Measurements from ENCODE around the gene OR52E5.

The OR52E5 gene

DNA sequence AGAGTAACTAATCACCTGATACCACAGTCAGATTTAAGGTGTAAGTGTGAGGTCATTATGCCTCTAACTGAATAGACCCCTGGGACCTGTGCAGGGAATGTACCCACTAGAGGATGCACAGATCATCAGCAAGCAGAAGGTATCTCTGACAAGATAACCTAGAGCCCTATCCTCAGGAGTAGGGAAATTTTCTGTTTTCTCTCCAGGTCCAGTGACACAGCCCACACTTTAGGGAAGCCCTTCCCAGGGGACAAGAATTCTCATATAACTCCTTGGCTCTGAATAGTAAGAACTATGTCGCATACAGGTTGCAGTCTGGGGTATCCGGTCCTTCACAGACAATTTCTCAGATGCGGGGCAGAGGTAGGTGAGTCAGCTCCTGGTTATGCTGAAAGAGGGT lies at the start of gene OR52E5:
TSS of gene OR52E5 (plus strand) at position 301 of the 400 bp plus-strand sequence. CDS start 7,569 bp downstream, outside the sequence.
- no peak for DNase-seq (ENCODE audit: low read depth in 2 of 2, low spot score in 1 of 2)

DNA sequence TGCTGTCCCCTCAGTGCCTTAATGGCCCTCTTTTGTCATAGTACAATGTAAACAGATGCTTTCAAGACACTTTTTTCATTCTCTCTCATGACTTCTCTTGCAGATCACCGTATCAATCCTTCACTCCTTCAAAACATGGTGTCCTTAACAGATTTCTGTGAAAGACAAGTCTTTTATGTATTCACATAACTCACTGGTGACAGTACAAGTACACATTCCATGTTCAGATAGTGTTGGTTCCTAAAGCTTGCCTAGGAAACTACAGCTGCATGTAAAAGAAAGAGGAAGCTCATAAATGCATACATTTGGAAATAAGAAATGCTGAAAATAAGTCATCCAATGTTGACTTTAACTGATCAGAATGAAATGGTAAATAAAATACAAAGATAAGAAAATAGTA lies 46.3 kb upstream of the OR52E5 start:
- no peak for DNase-seq (ENCODE audit: low read depth in 2 of 2, low spot score in 1 of 2)

DNA sequence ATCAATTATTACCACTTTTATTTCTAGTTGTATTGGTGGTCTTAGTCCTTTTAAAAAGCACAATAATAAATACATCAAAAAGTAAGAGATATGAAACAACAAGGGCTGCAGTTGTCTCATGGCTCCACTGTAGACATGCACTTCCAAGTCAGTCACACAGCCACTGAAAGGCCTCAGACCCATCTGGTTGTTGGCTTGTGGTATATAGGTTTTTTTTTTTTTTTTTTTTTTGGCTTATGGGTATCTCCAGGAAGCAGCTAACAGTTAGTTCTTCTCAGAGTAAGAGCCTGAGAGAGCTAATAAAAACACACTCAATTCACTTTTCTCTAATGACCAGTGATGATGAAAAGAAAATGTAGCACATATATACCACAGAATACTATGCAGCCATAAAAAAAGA lies 45.3 kb upstream of the OR52E5 start:
- DNase-seq (ENCODE audit: low read depth in 2 of 2, low spot score in 1 of 2), result no peak

DNA sequence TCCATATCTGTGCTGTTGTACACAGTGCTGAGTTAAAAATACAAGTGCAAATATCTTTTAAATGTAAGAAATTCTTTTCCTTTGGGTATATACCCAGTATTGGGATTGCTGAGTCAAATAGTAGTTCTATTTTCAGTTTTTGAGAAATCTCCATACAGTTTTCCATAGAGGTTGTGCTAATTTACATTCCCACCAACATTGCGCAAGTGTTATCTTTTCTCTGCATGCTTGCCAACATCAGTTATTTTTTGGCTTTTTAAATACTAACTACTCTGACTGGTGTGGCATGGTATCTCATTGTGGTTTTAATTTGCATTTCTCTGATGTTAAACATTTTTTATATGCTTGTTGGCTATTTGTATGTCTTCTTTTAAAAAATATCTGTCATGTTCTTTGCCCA lies 42.0 kb upstream of the OR52E5 start:
- DNase-seq (ENCODE audit: low read depth in 2 of 2, low spot score in 1 of 2), result no peak

DNA sequence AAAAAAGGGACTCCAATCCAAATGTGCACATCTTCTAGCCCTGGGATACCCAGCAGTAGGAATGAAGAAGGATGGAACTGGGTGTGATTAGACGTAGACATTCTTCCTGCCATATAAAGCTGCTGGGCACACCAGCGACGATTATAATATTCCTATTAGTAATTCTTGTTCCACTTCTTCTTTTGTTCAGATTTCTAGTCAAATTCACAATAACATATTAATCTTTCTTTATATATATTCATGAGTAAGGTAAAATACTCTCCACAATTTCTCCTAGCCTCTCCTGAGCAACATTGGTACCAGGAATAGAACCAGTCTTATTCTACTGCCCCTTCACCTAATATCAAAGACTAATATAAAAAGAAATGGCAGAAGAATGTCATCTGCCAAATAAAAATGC lies 35.4 kb upstream of the OR52E5 start, which contains the start of gene OR52E8:
TSS of gene OR52E8 (minus strand) at position 101 of the 400 bp plus-strand sequence. CDS start at position 101, 0 bp downstream.
- DNase-seq (ENCODE audit: low read depth in 2 of 2, low spot score in 1 of 2), result no peak

DNA sequence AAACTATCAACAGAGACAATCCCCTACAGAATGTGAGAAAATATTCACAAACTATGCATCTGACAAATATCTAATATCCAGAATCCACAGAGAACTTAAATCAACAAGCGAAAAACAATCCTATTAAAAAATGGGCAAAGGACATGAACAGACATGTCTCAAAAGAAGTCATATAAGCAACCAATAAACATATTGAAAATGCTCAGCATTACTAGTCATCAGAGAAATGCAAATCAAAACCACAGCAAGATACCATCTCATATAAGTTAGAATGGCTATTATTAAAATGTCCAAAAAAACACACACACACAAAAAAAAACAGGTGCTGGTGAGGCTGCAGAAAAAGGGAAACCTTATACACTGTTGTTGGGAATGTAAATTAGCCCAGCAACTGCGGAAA lies 27.2 kb upstream of the OR52E5 start:
- DNase-seq (ENCODE audit: low read depth in 2 of 2, low spot score in 1 of 2), result no peak

DNA sequence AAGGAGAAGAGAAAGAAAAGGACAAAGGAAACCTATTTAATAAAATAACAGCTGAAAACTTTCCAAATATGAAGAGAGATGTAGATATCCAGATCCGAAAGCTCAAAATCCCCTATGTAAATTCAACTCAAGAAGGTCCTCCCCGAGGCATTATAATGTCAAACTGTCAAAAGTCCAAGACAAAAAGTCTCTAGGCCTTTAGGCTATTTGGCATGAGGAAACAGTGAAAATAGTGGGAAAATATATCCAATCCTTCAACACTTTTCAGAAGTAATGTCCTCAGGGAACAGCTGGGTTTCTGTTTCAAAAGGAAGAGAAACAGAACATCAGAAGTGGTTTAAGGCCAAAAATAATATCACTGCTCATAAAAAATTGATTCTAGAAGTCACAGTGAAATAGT lies 14.4 kb upstream of the OR52E5 start:
- DNase-seq (ENCODE audit: low read depth in 2 of 2, low spot score in 1 of 2), result no peak

DNA sequence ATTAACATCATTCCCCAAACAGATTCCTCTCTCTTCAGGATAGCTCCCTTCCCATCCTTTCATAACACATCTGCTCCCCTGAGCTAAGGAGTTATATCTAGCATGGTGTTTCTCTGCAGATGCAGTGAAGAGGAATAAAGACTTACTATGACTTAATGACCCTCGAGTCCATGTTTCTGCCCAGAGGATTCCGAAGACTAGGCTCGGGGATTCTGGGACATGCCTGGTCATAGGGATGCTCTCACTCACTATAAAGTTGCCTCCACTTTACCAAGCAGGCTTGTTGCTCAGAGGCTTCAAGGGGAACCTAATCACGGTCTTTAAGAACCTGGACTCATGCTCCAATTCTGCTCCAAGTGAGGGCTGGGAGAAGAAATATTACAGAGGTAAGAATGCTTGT lies 12.7 kb upstream of the OR52E5 start, which contains the start of gene OR52E4:
TSS of gene OR52E4 (plus strand) at position 301 of the 400 bp plus-strand sequence. CDS start 3,664 bp downstream, outside the sequence.
- no peak for DNase-seq (ENCODE audit: low read depth in 2 of 2, low spot score in 1 of 2)

DNA sequence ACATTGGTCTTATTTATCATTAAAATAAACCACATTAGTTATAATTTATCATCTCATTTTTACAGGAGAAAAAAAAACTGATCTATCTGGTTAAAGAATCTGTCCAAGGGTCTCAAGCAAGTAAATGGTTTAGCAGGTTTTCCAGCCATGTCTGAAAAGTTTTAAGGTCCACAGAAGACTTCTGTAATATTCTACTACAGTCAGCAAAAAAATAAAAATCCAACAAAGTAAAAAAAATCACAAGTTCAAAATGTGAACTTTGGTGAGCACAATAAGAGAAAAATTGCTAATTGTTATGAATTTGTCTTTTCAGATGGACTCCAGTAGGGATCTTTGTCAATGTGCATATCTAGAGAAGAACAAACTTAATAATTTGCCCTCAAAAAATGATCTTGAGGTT lies 11.3 kb upstream of the OR52E5 start:
- no peak for DNase-seq (ENCODE audit: low read depth in 2 of 2, low spot score in 1 of 2)

DNA sequence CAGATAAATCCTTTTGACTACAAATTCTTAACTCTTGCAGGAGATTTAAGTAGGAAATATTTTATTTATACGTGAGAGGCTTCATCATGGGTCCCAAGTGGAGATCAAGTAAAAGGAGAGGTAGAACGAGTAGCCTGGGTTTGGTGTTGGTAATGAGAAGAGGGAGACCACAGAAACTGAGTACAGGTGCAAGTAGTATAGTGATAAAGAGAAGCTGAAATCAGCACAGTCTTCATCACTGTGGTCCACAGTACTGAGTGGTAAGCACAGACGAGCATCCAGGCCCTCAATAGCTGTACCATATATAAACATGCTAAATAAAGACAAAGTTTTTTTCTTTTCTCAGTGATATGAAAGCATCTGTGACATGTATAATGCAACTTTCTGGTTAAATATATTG lies 5.8 kb upstream of the OR52E5 start:
- DNase-seq (ENCODE audit: low read depth in 2 of 2, low spot score in 1 of 2), result no peak

DNA sequence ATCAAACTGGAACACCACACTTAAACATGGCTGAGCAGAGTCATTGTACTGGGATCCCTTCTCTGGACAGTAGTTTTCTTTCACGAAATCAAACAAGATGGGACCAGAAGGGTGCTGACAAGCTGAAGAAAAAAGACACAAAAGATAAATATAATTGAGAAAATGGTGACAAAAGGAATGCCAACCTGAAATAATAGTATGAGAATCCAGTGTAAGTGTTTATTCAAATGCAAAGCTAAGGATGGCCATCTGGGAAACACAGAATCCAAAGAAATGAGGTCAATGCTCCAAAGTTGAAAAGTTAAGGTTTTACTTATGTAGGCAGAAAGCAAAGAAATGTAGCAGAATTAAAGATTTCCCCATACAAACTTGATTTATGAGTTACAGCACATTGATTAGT lies 5.3 kb upstream of the OR52E5 start:
- no peak for DNase-seq (ENCODE audit: low read depth in 2 of 2, low spot score in 1 of 2)

DNA sequence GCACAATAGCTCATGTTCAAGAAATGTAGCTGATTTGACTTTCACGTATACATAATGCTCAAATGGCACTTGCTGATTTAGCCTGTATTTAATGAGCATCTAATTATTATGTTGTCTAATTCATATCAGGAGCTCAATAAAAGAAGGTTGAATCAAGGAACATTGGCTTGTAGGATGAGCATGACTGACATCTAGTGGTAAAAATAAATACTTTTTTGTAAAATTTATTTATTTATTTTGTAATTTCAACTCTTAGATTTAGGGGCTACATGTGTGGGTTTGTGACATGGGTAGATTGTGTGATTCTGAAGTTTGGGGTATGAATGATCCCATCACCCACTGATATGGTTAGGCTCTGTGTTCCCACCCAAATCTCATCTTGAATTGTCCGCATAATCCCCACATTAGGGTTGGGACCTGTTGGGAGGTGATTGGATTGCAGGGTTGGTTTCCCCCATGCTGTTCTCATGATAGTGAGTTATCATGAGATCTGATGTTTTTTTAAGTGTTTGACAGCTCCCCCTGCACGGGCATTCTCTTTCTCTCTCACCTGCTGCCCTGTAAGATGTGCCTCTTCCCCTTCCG lies 1.7 kb upstream of the OR52E5 start:
- DNase-seq (ENCODE audit: low read depth in 2 of 2, low spot score in 1 of 2), result no peak

DNA sequence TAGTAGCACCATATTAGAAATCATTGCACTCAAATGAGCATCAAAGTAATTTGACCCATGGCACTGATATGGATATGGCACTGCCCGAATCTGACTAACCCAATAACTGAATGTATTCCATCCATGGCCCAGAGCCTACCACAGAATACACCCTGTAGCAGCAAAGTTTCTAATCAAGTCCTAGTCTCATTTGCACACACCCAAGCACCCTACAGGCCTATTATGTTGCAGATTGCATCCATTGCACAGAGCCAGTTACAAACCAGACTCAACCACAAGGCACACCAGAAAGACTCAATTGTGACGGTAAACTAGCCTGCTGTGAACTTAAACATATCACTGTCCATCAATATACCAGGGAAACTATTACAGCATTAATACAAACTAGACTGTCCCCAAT lies 6.5 kb downstream of the OR52E5 start:
- DNase-seq (ENCODE audit: low read depth in 2 of 2, low spot score in 1 of 2), result no peak

DNA sequence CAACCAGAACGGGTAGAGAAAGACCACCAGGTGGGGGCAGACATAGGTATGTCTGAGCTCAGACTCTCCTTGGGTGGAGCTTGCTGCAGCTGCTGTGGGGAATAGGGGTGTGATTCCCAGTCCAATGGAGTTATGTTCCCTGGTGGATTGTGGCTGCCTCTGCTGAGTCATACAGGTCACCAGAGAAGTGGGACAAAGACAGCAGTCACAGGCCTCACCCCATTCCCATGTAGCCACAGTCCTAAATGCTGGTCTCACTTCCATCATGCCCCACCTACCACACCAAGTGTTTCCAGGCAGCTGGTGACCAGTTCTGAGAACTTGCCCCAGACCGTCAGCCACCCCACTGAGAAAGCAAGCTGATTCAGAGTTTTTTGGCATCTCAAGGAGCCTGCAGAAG lies 17.5 kb downstream of the OR52E5 start:
- DNase-seq (ENCODE audit: low read depth in 2 of 2, low spot score in 1 of 2), result no peak

DNA sequence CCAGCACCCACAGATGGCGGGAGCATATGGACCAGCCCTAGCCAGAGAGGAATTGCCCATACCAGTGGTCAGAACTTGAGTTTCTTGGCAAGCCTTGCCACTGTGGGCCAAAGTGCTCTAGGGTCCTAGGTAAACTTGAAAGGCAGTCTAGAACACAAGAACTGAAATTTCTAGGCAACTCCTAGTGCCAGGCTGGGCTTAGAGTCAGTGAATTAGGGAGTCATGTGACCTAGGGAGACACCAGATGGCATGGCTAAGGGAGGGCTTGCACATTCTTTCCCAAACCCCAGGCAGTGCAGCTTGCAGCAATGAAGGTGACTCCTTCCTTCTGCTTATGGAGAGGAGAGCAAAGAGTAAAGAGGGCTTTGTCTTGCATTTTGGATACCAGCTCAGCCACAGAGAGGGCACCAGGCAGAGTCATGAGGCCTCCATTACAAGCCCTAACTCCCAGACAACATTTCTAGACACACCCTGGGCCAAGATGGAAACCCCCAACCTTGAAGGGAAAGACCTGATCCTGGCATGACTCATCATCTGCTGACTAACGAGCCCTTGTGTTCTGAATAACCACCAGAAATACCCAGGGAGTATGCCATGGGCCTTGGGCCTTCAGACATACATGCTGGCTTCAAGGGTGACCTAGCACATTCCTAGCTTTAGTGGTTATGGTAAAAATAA lies 29.9 kb downstream of the OR52E5 start:
- DNase-seq (ENCODE audit: low read depth in 2 of 2, low spot score in 1 of 2), result no peak

DNA sequence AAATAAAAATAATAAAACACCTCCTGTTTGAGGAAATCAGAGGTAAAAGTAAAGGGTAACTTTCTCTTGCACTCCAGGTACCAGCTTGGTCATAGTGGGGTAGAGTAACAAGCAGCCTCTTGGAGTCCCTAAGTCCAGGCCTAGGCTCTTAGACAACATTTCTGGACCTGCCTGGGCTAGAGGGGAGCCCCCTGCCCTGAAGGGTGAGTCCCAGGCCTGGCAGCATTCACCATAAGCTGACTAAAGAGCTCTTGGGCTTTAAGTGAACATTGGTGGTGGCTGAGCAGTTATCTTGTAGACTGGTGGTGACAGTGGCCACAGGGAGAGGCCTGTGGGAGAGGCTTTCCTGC lies 30.4 kb downstream of the OR52E5 start:
- no peak for DNase-seq (ENCODE audit: low read depth in 2 of 2, low spot score in 1 of 2)

DNA sequence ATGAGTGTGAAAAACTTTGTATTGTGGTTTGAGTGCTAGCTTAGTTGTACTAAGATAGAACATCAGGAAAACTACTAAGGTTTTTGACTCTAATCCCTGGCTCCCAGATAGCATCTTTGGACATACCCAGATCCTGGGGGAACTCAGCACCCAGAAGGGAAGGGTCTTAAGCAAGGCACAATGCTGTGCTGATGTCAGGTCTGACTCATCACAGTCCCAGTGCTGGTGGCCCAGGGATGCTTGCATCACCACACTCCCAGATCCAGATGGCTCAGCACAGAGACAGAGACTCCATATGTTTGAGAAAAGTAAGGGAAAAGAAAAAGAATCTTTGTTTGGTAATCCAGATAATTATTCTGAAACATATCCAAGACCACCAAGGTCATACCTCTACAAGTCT lies 30.8 kb downstream of the OR52E5 start:
- no peak for DNase-seq (ENCODE audit: low read depth in 2 of 2, low spot score in 1 of 2)

DNA sequence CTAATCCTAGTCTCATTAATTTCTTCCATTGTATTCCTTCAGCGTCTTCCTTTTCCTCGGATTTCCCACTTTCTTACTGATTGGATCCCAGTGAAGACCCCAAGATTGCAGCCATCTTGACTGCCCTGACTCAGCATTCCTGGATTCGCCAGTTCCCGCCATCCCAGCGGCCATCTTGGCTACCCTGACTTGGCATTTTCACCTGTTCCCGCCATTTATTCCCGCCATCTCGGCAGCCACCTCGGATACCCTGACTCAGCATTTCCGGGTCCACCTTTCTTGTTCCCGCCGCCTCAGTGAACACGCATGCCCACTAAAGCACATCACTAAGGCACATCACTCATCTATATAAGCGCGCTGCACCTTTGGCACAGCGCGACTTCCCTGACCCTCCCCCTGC lies 35.3 kb downstream of the OR52E5 start:
- DNase-seq (ENCODE audit: low read depth in 2 of 2, low spot score in 1 of 2), result no peak

DNA sequence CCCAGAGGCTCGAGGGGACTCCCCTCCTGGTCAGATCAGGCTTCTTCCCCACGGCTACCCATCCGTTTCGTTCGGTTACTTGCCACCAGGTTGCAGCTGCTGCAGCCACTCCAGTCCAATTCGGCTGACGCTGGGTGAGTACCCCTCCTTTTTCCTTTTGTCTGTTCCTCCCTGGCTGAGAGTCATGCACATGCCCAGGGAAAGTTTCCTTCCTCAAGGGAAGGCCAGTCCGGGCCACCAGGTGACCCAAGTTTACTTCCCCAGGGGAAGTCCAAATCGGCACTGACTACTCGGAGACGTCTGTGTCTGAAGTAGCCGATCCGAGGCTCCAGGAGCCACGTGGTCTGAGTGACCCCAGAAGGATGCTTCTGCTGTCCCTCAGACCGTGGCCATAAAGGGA lies 35.8 kb downstream of the OR52E5 start:
- no peak for DNase-seq (ENCODE audit: low read depth in 2 of 2, low spot score in 1 of 2)

DNA sequence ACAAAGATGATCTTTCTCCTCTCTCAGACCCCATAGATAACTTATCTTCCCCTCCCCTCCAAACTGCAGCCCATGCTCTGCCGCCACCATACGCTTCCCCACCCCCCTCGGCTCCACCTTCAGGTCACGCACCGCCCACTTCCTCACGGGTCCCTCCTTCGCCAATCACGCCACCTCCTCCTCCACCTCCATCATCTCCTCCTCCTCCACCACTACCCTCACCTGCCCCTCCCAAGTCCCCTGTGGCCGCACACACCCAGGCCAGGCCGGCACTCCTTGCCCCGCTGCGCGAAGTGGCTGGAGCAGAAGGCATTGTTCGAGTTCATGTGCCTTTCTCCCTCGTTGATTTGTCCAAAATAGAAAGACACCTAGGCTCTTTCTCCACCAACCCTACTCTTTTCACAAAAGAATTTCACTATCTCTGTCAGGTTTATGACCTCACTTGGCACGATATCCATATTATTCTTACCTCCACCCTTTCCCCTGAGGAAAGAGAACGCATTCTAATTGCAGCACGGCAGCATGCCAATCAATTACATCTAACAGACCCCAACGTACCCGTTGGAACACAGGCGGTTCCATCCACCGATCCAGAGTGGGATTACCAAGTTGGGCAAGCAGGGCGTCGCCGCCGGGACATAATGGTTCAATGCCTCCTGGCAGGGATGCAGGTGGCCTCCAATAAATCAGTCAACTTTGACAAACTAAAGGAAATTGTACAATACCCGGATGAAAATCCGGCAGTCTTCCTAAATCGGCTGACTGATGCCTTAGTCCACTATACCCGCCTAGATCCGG lies 36.8 kb downstream of the OR52E5 start:
- no peak for DNase-seq (ENCODE audit: low read depth in 2 of 2, low spot score in 1 of 2)

DNA sequence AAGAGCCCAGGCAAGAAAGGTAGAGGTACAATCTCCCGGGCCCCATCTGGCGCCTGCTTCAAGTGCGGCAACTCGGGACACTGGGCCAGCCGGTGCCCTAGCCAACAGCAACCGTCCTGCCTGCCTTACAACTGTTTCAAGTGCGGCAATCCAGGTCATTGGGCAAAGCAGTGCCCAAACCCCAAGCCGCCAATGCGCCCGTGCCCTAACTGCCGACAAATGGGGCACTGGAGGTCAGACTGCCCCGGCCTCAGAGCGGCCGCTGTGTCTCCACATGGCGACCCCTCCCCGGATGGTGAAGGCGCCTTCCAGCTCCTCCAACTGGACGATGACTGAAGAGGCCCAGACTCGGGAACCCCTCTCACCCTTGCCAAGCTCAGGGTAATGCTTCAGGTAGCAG lies 37.6 kb downstream of the OR52E5 start:
- DNase-seq (ENCODE audit: low read depth in 2 of 2, low spot score in 1 of 2), result no peak

DNA sequence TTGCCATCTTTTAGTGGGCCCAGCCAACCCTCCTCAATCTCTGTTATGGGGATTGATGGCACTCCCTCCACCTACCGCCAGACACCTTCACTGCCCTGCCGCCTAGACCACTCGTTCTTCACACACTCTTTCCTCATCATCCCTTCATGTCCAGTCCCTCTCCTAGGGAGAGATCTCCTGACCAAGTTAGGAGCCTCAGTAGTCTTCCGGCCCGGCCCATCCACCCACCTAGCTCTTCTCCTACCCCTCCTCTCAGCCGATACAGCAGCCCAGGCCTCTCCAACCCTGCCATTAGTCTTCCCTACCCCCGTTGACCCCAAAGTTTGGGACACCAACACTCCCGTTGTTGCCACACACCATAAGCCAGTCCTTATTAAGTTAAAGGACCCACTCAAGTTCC lies 38.1 kb downstream of the OR52E5 start:
- DNase-seq (ENCODE audit: low read depth in 2 of 2, low spot score in 1 of 2), result no peak
